Suprapubic skin (tissue), 4 donors: Measurements from ENCODE around the gene UNC119. TPM values are rescaled to one million over a fixed set of nuclear protein-coding genes. Genes with fewer than 3 reads are reported as not detected.

Experiments
- DNase-seq, 2 donors: peaks; one replicate each; pipeline ENCODE4 v3.0.0-alpha.2; 2019; ENCODE audit warnings: low spot score in 2 of 2
- H3K27ac ChIP-seq: fragments of 200-600 bp; sonication (generic); one replicate; pipeline ENCODE4 v1.5.1; 2019
- H3K27me3 ChIP-seq: fragments of 200-600 bp; sonication (generic); one replicate; pipeline ENCODE4 v1.5.1; 2019
- H3K36me3 ChIP-seq: fragments of 200-600 bp; sonication (generic); one replicate; pipeline ENCODE4 v1.5.1; 2019
- H3K4me1 ChIP-seq: fragments of 200-600 bp; sonication (generic); one replicate; pipeline ENCODE4 v1.5.1; 2019
- H3K4me3 ChIP-seq: fragments of 200-600 bp; sonication (generic); one replicate; pipeline ENCODE4 v1.5.1; 2019; ENCODE audit warnings: mild to moderate bottlenecking
- H3K9me3 ChIP-seq: fragments of 200-600 bp; sonication (generic); one replicate; pipeline ENCODE4 v1.5.1; 2019
- EP300 ChIP-seq: sonication (generic); formaldehyde crosslinking; IDR thresholded peaks from one replicate; pipeline ENCODE4 v1.6.1; 2017; ENCODE audit warnings: antibody characterized with exemption
- POLR2A ChIP-seq, 2 donors: fragments of 450-650 bp; IDR thresholded peaks; one replicate each; pipeline ENCODE4 v1.6.1; 2017; ENCODE audit warnings: antibody characterized with exemption in 2 of 2, mild to moderate bottlenecking in 2 of 2, moderate library complexity in 2 of 2
- POLR2AphosphoS5 ChIP-seq, 3 donors: sonication (generic); formaldehyde crosslinking; IDR thresholded peaks; one replicate each; pipeline ENCODE4 v1.6.1; 2017; ENCODE audit warnings: antibody characterized with exemption in 3 of 3
- WGBS: methylation state at CpG from one replicate; pipeline ENCODE4 v1.1.5; 2018; 5-methylcytosine and 5-hydroxymethylcytosine counted together
- total RNA-seq, 4 donors: library from RNA; depleted of rRNA; stranded (reverse); fragments of >200 nt; gene quantifications; one replicate each; pipeline ENCODE4 v1.1.0, GENCODE V29; 2016
- TF ChIP-seq, protein P1 (sequence below), 2 donors: fragments of 200-600 bp in 1 of 2; fragments of 450-650 bp in 1 of 2; sonication (generic) in 1 of 2; IDR thresholded peaks; one replicate each; pipeline ENCODE4 v1.5.1; 2016 to 2019; ENCODE audit warnings: antibody characterized with exemption in 2 of 2, mild to moderate bottlenecking in 1 of 2, moderate library complexity in 1 of 2

The UNC119 gene
- total RNA-seq, result 10 to 100 TPM; 29.0 to 36.2 (median 32.6) TPM

DNA sequence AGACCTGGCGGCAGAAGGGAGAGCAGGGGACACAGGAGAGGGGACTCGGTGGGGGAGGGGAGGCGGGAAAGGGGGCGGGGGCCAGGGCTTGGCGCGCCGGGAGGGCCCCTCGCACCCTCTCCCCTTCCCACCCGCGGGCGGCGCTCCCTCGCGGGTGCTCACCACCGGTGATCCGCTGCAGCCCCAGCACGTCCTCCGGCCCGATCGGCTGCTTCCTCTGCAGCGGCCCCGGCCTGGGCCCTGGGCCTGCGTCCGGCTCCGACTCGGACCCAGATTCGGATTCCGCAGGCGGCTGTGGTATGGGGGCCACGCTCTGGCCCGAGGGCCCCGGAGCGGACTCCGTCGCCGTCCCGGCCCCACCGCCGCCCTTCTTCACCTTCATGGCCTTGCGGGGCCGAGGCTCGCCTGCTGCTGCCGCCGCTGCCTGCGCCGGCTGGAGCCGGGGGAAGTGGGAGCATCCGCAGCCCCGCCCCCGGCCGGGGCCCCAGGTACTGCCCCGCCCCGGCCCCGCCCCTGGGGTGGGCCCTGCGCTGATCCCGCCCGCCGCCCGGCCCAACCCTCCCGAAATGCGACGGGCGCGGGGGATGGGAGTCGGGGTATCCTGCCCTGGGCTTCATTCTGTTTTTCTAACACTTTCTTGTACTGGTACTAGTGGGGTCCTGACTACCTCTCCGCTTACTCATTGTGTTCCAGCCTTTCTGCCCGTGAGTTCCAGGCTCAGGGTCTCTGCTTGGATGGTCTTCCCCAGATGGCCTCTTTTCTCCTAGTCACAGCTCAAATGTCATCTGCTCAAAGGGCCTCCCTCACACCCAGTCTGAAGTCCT is at the start of gene UNC119:
Gene UNC119 (minus strand): TSS at position 449 of the 824 bp plus-strand sequence. CDS start 67 bp downstream, at position 382.
- TF ChIP-seq EP300, result no peak
- peak in 1 of 2 donors; percentile 17 for TF ChIP-seq POLR2A (IDR thresholded peaks at IDR 0.05)
- H3K27ac ChIP-seq, result peak within 1 kb of the TSS; percentile 49
- peaks cover 41% of the 10 kb centered on the region for H3K36me3 ChIP-seq
- peak in 1 of 2 donors; percentile 69 for DNase-seq
- 3% methylated on average over 37 of the region's 67 CpGs for WGBS
- peaks cover 27% of the 10 kb centered on the region for H3K4me1 ChIP-seq
- H3K9me3 ChIP-seq, result no peaks in the 10 kb centered on the region
- peak within 1 kb of the TSS; percentile 75 for H3K4me3 ChIP-seq
- H3K27me3 ChIP-seq, result no peaks in the 10 kb centered on the region

DNA sequence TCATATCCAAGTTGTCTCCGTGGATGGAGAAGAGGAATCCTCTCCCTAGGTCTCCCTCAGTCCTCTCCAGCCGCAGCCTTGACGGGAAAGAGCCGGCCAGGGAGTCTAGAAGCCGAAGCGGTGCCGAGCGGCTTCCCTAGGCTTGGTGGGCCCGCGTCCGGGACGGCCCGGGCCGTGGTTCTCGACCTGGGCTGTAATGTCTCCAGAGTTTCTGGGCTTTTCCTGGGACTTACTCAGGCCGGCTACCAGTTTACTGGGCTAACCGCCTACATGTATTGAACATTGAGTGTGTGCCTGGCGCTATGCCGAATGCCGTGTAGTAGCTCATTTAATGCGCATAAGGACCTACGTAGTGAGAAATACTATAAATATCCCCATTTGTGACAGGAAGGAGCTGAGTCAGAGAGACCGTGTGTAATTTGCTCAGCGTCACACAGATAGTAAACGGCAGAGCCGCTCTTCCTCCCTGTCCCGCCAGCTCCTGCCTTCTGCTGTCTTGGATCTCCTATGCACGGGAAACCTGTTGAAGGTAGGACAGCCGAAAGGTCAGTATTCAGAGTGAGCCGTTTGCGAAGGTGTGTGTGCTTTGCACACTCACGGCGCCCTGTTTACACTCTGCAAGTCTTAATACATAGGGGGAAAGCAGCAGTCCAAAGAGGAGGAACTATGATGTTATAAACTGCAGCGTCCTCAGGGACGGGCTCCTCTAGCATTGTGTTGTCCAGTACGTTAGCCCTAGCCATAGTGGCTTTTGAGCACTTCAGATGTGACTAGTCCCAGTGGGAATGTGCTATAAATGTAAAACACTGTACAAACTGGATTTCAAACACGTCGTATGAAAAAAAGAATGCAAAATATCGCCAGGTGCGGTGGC is 47.1 kb upstream of the UNC119 start:
- peak in 1 of 2 donors; percentile 80 for DNase-seq
- 4% methylated on average over 29 of the region's 40 CpGs for WGBS
- peak overlapping the region; percentile 64 for H3K4me3 ChIP-seq
- H3K27me3 ChIP-seq, result no peaks in the 10 kb centered on the region
- H3K36me3 ChIP-seq, result peaks cover 4% of the 10 kb centered on the region
- TF ChIP-seq, protein P1, sequence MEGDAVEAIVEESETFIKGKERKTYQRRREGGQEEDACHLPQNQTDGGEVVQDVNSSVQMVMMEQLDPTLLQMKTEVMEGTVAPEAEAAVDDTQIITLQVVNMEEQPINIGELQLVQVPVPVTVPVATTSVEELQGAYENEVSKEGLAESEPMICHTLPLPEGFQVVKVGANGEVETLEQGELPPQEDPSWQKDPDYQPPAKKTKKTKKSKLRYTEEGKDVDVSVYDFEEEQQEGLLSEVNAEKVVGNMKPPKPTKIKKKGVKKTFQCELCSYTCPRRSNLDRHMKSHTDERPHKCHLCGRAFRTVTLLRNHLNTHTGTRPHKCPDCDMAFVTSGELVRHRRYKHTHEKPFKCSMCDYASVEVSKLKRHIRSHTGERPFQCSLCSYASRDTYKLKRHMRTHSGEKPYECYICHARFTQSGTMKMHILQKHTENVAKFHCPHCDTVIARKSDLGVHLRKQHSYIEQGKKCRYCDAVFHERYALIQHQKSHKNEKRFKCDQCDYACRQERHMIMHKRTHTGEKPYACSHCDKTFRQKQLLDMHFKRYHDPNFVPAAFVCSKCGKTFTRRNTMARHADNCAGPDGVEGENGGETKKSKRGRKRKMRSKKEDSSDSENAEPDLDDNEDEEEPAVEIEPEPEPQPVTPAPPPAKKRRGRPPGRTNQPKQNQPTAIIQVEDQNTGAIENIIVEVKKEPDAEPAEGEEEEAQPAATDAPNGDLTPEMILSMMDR (IDR thresholded peaks at IDR 0.05), result no peak
- TF ChIP-seq EP300, result no peak
- TF ChIP-seq POLR2A (IDR thresholded peaks at IDR 0.05), result no peak
- no peak for TF ChIP-seq POLR2AphosphoS5 (IDR thresholded peaks at IDR 0.05)
- H3K9me3 ChIP-seq, result no peaks in the 10 kb centered on the region
- H3K4me1 ChIP-seq, result peaks cover 23% of the 10 kb centered on the region
- H3K27ac ChIP-seq, result peak overlapping the region; percentile 95

DNA sequence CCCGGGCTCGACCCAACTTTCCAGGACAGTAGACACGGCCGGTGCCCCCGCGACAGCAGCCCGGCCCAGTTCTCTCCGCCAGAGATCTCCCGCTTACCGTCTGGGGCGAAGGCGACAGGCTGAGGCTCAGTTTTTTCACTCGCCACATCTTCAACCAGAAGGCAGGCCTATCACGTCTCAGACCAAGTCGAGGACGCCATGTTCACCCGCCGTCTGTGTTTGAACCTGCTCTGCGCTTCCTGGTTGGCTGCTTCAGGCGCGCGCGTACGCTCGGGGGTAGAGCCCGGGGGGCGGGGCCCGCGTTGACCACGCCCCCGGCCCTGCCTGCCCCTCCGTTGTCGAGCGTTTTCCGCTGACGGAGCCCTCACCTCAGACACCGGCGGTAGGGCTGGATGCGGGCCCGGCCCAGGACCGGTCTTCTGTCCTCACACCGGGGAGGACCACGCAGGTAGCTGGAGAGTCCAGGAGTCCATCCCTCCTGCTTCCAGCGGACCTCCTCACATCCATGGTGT is 46.4 kb upstream of the UNC119 start, which contains the start of gene SPAG5:
Gene SPAG5 (minus strand): TSS at position 227 of the 512 bp plus-strand sequence. CDS start 79 bp downstream, at position 148.
- peaks cover 23% of the 10 kb centered on the region for H3K4me1 ChIP-seq
- peak; percentile 95 to 96 for DNase-seq

DNA sequence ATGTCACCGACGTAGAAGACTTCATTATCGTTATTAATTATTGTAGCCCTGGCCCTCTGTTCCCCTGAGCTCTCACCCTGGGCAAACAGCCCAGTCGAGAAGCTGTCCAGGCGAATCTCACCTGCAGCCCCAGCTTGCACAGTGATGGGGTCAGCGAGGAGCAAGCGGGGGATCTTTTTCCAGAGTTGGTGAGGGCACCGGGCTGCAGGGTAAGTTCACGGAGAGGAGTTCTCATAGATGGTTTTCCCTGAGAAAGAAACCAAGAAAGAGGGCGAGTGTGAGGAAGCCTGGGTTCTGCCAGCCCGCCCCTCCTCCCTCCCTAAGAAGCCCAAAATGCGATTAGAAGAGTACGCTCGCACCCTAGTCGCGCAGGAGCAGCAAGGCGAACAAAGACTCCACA is 46.0 kb upstream of the UNC119 start:
- H3K9me3 ChIP-seq, result no peaks in the 10 kb centered on the region
- no peaks in the 10 kb centered on the region for H3K36me3 ChIP-seq
- TF ChIP-seq, protein P1 (IDR thresholded peaks at IDR 0.05), result no peak
- TF ChIP-seq POLR2A (IDR thresholded peaks at IDR 0.05), result no peak
- WGBS, result 3% methylated on average over 16 of the region's 17 CpGs
- no peak overlapping the region for H3K27ac ChIP-seq
- no peaks in the 10 kb centered on the region for H3K27me3 ChIP-seq
- peaks cover 23% of the 10 kb centered on the region for H3K4me1 ChIP-seq
- H3K4me3 ChIP-seq, result peak overlapping the region; percentile 64
- DNase-seq, result no peak

More for the DNA sequence above, 46.4 kb upstream of the UNC119 start, which contains the start of gene SPAG5:
- no peaks in the 10 kb centered on the region for H3K36me3 ChIP-seq
- no peaks in the 10 kb centered on the region for H3K9me3 ChIP-seq
- H3K27me3 ChIP-seq, result no peaks in the 10 kb centered on the region
- peak within 1 kb of the TSS; percentile 95 for H3K27ac ChIP-seq
- TF ChIP-seq, protein P1 (IDR thresholded peaks at IDR 0.05), result no peak
- TF ChIP-seq POLR2A (IDR thresholded peaks at IDR 0.05) (peak; percentile 55 to 86), EP300 (no peak), POLR2AphosphoS5 (IDR thresholded peaks at IDR 0.05) (peak in 2 of 3 donors; percentile 69 to 75)
- H3K4me3 ChIP-seq, result peak within 1 kb of the TSS; percentile 64
- WGBS, result 0% methylated on average over 11 of the region's 44 CpGs

DNA sequence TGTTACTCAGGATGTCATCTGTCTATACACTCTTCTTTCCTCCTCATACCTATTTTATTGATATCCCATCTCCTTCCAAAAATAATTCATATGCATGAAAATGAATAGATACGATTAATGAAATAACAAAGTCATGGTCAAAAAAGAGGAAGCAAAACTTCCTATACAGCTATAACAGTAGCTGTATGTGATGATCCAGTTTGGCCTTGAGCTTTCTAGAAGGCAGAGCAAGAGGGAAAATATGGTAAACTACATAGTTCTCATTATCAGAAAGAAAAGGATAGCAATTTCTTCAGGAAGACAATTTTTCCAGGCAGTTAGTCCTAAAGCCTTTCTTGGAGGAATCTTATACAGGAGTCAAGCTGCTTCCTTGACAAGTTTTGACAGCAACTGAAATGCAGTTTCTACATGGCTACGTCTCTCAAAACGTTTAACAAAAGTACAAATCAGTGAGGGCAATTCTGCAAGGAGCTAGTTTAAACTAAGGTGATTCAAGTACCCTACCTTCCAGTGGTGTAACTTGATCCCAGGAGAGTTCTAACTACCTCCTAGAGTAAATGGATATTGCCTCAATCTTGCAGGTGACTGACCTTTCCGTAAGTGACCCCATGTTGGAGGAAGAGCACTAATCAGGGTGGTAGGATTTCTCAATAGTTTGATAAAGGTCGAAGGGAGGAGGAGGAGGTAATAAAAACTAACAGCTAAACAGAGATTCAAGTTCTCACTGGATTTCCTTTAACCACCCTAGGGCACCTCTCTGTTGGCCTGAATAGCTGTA is 45.4 kb upstream of the UNC119 start:
- Histone ChIP-seq H3K4me3 (peak overlapping the region; percentile 64), H3K27ac (no peak overlapping the region)
- no peak for DNase-seq

More for the DNA sequence above, 45.4 kb upstream of the UNC119 start:
- TF ChIP-seq, protein P1 (IDR thresholded peaks at IDR 0.05), result no peak
- TF ChIP-seq EP300, result no peak
- TF ChIP-seq POLR2AphosphoS5 (IDR thresholded peaks at IDR 0.05), result no peak
- TF ChIP-seq POLR2A (IDR thresholded peaks at IDR 0.05), result no peak
- H3K27me3 ChIP-seq, result no peaks in the 10 kb centered on the region
- no peaks in the 10 kb centered on the region for H3K36me3 ChIP-seq
- H3K9me3 ChIP-seq, result no peaks in the 10 kb centered on the region
- peaks cover 23% of the 10 kb centered on the region for H3K4me1 ChIP-seq
- WGBS, result 32% methylated on average over 5 of the region's 5 CpGs
